Stimulated activated naive CD8-positive, alpha-beta T cell treated with anti-CD3 and anti-CD28 coated beads, Interleukin-15, amount 100 ng/mL, for 72 hours (primary cell): Measurements from ENCODE around the gene PGRMC2.

Experiments
- ATAC-seq: fragments of 150-1000 bp; cut with Tn5 transposase; 2 replicates; pipeline ENCODE4 v1.10.0; 2021; ENCODE audit warnings: mild to moderate bottlenecking, moderate library complexity
- DNase-seq, 2 donors: peaks; one replicate each; pipeline ENCODE4 v3.0.0; 2021 to 2022
- H3K27ac Mint-ChIP-seq, 2 donors: one replicate each; pipeline ENCODE4 v1.8.0; 2022; ENCODE audit warnings: mild to moderate bottlenecking in 2 of 2, mixed read lengths in 2 of 2, moderate library complexity in 2 of 2
- H3K27me3 Mint-ChIP-seq: one replicate; pipeline ENCODE4 v1.8.0; 2022; ENCODE audit warnings: mixed read lengths
- H3K4me1 Mint-ChIP-seq: one replicate; pipeline ENCODE4 v1.8.0; 2022; ENCODE audit warnings: mild to moderate bottlenecking, mixed read lengths
- H3K4me3 Mint-ChIP-seq, 2 donors: one replicate each; pipeline ENCODE4 v1.8.0; 2022; ENCODE audit warnings: mild to moderate bottlenecking in 2 of 2, mixed read lengths in 2 of 2, moderate library complexity in 1 of 2
- H3K9me3 Mint-ChIP-seq, 2 donors: one replicate each; pipeline ENCODE4 v1.8.0; 2022; ENCODE audit warnings: mixed read lengths in 2 of 2

Gene PGRMC2

GRCh38 chr4:128308986-128309385, 21.4 kb upstream of the PGRMC2 start:
- Mint-ChIP-seq H3K9me3 (no peaks in the 10 kb centered on the region), H3K4me1 (no peaks in the 10 kb centered on the region), H3K4me3 (no peak overlapping the region), H3K27me3 (no peaks in the 10 kb centered on the region), H3K27ac (no peak overlapping the region)
- ATAC-seq (no peak), DNase-seq (no peak)

GRCh38 chr4:128307123-128307571, 19.5 kb upstream of the PGRMC2 start:
- Mint-ChIP-seq H3K9me3 (no peaks in the 10 kb centered on the region), H3K27ac (no peak overlapping the region), H3K4me3 (no peak overlapping the region), H3K4me1 (no peaks in the 10 kb centered on the region), H3K27me3 (no peaks in the 10 kb centered on the region)
- ATAC-seq (no peak), DNase-seq (no peak)

- ATAC-seq (no peak), DNase-seq (no peak)
- no peak overlapping the region for H3K27ac Mint-ChIP-seq
- no peak overlapping the region for H3K4me3 Mint-ChIP-seq
- H3K4me1 Mint-ChIP-seq: no peaks in the 10 kb centered on the region
- H3K9me3 Mint-ChIP-seq: no peaks in the 10 kb centered on the region
- no peaks in the 10 kb centered on the region for H3K27me3 Mint-ChIP-seq
Measured at GRCh38 chr4:128305942-128306341, 18.3 kb upstream of the PGRMC2 start.

GRCh38 chr4:128303986-128304385, 16.4 kb upstream of the PGRMC2 start:
- H3K27ac Mint-ChIP-seq: no peak overlapping the region

GRCh38 chr4:128303405-128303785, 15.8 kb upstream of the PGRMC2 start:
- H3K27ac Mint-ChIP-seq: peak overlapping the region in 1 of 2 donors; percentile 20
- no peak for DNase-seq
- no peaks in the 10 kb centered on the region for H3K4me1 Mint-ChIP-seq

More at GRCh38 chr4:128303986-128304385, 16.4 kb upstream of the PGRMC2 start:
- no peak for DNase-seq
- no peaks in the 10 kb centered on the region for H3K9me3 Mint-ChIP-seq
- no peak overlapping the region for H3K4me3 Mint-ChIP-seq
- ATAC-seq: no peak
- no peaks in the 10 kb centered on the region for H3K4me1 Mint-ChIP-seq
- no peaks in the 10 kb centered on the region for H3K27me3 Mint-ChIP-seq

GRCh38 chr4:128301979-128302378, 14.4 kb upstream of the PGRMC2 start:
- no peaks in the 10 kb centered on the region for H3K27me3 Mint-ChIP-seq
- DNase-seq (no peak), ATAC-seq (no peak)
- no peaks in the 10 kb centered on the region for H3K4me1 Mint-ChIP-seq
- H3K4me3 Mint-ChIP-seq: no peak overlapping the region
- H3K27ac Mint-ChIP-seq: no peak overlapping the region
- H3K9me3 Mint-ChIP-seq: no peaks in the 10 kb centered on the region

More at GRCh38 chr4:128303405-128303785, 15.8 kb upstream of the PGRMC2 start:
- no peaks in the 10 kb centered on the region for H3K27me3 Mint-ChIP-seq
- ATAC-seq: no peak
- no peak overlapping the region for H3K4me3 Mint-ChIP-seq
- H3K9me3 Mint-ChIP-seq: no peaks in the 10 kb centered on the region

GRCh38 chr4:128299848-128300247, 12.2 kb upstream of the PGRMC2 start:
- no peak overlapping the region for H3K4me3 Mint-ChIP-seq
- no peak overlapping the region for H3K27ac Mint-ChIP-seq
- H3K9me3 Mint-ChIP-seq: no peaks in the 10 kb centered on the region
- ATAC-seq: no peak
- H3K4me1 Mint-ChIP-seq: no peaks in the 10 kb centered on the region
- no peak for DNase-seq
- no peaks in the 10 kb centered on the region for H3K27me3 Mint-ChIP-seq

- Mint-ChIP-seq H3K4me1 (no peaks in the 10 kb centered on the region), H3K27me3 (no peaks in the 10 kb centered on the region), H3K9me3 (no peaks in the 10 kb centered on the region), H3K4me3 (no peak overlapping the region), H3K27ac (no peak overlapping the region)
- DNase-seq: no peak
- peak; percentile 72 for ATAC-seq
Measured at GRCh38 chr4:128298852-128299251, 11.2 kb upstream of the PGRMC2 start.

- Mint-ChIP-seq H3K4me3 (no peak overlapping the region), H3K27me3 (no peaks in the 10 kb centered on the region), H3K4me1 (no peaks in the 10 kb centered on the region), H3K9me3 (no peaks in the 10 kb centered on the region), H3K27ac (no peak overlapping the region)
- no peak for DNase-seq
- no peak for ATAC-seq
Measured at GRCh38 chr4:128298146-128298758, 10.6 kb upstream of the PGRMC2 start.

GRCh38 chr4:128295255-128295654, 7.6 kb upstream of the PGRMC2 start:
- ATAC-seq (no peak), DNase-seq (no peak)
- no peaks in the 10 kb centered on the region for H3K27me3 Mint-ChIP-seq
- no peaks in the 10 kb centered on the region for H3K9me3 Mint-ChIP-seq
- H3K27ac Mint-ChIP-seq: no peak overlapping the region
- no peaks in the 10 kb centered on the region for H3K4me1 Mint-ChIP-seq
- no peak overlapping the region for H3K4me3 Mint-ChIP-seq

GRCh38 chr4:128294464-128294863, 6.9 kb upstream of the PGRMC2 start:
- DNase-seq (no peak), ATAC-seq (no peak)
- Mint-ChIP-seq H3K4me1 (peaks cover 3% of the 10 kb centered on the region), H3K27ac (no peak overlapping the region), H3K27me3 (no peaks in the 10 kb centered on the region), H3K9me3 (no peaks in the 10 kb centered on the region), H3K4me3 (no peak overlapping the region)

GRCh38 chr4:128292349-128292748, 4.7 kb upstream of the PGRMC2 start:
- H3K27me3 Mint-ChIP-seq: no peaks in the 10 kb centered on the region
- H3K4me1 Mint-ChIP-seq: peaks cover 12% of the 10 kb centered on the region
- DNase-seq (no peak), ATAC-seq (no peak)
- no peak overlapping the region for H3K27ac Mint-ChIP-seq
- no peak overlapping the region for H3K4me3 Mint-ChIP-seq
- no peaks in the 10 kb centered on the region for H3K9me3 Mint-ChIP-seq

GRCh38 chr4:128291096-128291495, 3.5 kb upstream of the PGRMC2 start:
- no peaks in the 10 kb centered on the region for H3K27me3 Mint-ChIP-seq
- peaks cover 13% of the 10 kb centered on the region for H3K4me1 Mint-ChIP-seq
- no peak for ATAC-seq
- DNase-seq: no peak
- no peaks in the 10 kb centered on the region for H3K9me3 Mint-ChIP-seq
- H3K4me3 Mint-ChIP-seq: no peak overlapping the region
- H3K27ac Mint-ChIP-seq: no peak overlapping the region

GRCh38 chr4:128290526-128290925, 2.9 kb upstream of the PGRMC2 start:
- DNase-seq (no peak), ATAC-seq (no peak)
- Mint-ChIP-seq H3K4me1 (peaks cover 19% of the 10 kb centered on the region), H3K27ac (no peak overlapping the region), H3K9me3 (no peaks in the 10 kb centered on the region), H3K4me3 (no peak overlapping the region), H3K27me3 (no peaks in the 10 kb centered on the region)

GRCh38 chr4:128289523-128290158, 2.0 kb upstream of the PGRMC2 start:
- H3K27ac Mint-ChIP-seq: no peak overlapping the region

GRCh38 chr4:128288689-128289106, 1.1 kb upstream of the PGRMC2 start:
- Mint-ChIP-seq H3K27ac (peak overlapping the region; percentile 92 to 97), H3K4me1 (peaks cover 35% of the 10 kb centered on the region), H3K9me3 (no peaks in the 10 kb centered on the region), H3K27me3 (no peaks in the 10 kb centered on the region), H3K4me3 (peak overlapping the region; percentile 77 to 94)
- ATAC-seq (no peak), DNase-seq (peak; percentile 22 to 38)

More at GRCh38 chr4:128289523-128290158, 2.0 kb upstream of the PGRMC2 start:
- H3K9me3 Mint-ChIP-seq: no peaks in the 10 kb centered on the region
- peaks cover 27% of the 10 kb centered on the region for H3K4me1 Mint-ChIP-seq
- no peaks in the 10 kb centered on the region for H3K27me3 Mint-ChIP-seq
- no peak for ATAC-seq
- no peak for DNase-seq
- no peak overlapping the region for H3K4me3 Mint-ChIP-seq
